HG03521 (cell line): ENCODE measurements around the gene TSPAN5.
"Not testable (repeated sequence)": the region's sequence is repeated elsewhere in the genome, so short reads cannot be mapped to it uniquely, and the experiment has no call there.

Experiments used
- ATAC-seq: cut with Tn5 transposase; IDR thresholded peaks from one replicate; pipeline ENCODE4 v1.9.1; 2021; ENCODE audit warnings: mild to moderate bottlenecking, moderate library complexity; ENCODE audit not compliant: unreplicated experiment

The TSPAN5 gene

DNA sequence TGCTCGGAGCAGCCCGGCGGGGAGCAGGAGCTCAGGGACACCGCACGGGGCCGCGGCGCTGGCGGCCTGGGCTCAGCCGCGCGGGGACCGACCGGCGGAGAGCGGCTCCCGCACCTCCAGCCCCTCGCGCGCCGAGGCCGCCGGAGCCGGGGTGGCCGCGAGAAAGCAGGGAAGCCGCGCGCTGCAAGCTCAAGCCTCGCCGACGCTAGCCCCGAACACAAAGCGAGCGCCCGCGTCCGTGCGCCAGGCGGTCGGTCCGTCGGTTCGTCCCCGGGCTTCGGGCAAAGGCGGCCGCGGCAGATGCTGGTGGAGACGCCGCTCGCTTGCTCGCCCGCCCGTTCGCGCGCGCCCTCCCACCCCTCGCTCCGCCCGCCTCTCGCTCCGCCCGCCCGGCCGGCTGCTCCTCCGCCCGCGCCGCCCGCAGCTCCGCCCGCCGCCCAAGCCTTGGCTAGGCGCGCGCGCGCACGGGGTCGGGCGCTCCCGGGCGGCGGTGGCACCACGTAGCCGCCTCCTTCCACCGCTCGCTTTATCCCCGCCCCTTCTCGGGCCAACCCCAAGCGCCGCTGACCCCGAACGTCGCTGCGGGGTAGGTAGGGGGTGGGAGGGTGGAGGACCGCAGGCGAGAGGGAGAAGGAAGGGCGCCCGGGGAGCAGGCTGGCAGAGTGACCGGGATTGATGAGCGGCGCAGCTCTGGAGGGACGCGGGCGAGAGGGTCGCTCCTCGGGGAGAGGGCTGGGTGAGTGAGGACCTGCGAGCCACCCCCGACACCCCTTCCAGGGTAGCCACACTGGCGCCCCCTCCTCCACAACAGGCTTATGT, at the start of gene TSPAN5:
TSS of gene TSPAN5 (minus strand) at position 325 of the 819 bp plus-strand sequence.
- ATAC-seq, result peak; percentile 68

DNA sequence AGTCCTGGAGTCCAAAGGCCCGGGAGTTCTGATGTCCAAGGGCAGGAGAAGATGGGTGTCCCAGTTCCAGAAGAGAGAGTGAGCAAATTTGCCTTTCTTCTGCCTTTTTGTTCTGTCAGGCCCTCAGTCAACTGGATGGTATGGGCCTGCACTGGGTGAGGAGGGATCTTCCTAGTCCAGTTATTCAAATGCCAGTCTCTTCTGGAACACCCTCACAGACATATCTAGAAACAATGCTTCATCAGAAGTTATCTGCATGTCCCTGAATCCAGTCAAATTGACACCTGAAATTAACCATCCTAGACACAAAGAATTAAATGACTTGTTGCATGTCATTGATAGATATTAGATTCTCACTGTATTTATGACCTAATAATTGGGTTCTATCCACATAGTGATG, 48.5 kb upstream of the TSPAN5 start:
- ATAC-seq, result no peak

DNA sequence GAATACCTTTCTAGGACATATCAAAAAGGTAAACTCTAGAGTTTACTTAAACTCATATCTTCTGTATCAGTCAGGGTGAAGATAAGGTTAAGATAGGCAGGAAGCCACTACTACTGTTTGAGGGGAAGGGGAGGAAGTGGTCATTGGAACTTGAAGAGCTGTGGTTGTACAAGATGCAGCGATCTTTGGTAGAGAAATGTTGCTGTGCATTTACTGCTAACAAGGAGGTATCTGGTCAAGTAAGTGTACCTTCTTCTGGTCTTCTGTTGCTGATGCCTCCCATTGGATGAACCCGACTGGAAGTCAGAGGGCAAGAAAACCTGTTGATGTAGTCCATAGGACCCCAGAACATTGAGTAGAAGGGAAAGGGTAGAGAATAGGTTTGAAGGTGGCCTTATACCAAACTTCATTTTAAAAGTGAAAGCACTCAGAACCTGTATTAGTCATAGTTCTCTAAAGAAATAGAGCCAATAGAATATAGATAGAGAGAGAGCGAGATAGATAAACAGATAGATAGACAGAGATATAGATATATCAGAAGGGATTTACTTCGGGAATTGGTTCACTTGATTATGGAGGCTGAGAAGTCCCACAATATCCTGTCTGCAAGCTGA, 47.9 kb upstream of the TSPAN5 start:
- ATAC-seq, result no peak

DNA sequence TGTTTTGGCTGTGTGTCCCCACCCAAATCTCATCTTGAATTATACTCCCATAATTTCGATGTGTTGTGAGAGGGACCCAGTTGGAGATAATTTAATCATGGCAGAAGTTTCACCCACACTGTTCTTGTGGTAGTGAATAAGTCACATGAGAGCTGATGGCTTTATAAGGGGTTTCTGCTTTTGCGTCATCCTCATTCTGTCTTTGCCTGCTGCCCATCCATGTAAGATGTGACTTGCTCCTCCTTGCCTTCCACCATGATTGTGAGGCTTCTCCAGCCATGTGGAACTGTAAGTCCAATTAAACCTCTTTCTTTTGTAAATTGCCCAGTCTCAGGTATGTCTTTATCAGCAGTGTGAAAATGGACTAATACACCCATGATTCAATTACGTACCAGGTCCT, 47.2 kb upstream of the TSPAN5 start:
- not testable (repeated sequence) for ATAC-seq

DNA sequence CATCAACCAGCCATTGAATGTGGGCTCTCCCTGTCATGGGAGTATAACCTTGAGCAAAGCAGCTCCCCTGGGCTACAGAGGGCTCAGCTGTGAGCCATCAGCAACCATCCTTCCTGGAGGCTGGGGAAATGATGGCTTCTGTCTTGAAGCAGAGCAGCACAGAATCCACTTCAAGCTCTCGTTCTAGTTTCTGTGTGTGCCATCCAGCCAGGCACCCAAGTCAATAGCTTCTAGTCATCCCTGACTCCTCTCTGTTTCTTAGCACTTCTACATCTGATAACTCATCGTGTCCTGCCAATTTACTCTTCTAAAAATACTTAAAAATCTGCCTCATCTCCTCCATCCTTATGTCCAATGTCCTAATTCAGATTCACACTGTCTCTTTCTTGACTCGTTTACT, 42.2 kb upstream of the TSPAN5 start:
- no peak for ATAC-seq

DNA sequence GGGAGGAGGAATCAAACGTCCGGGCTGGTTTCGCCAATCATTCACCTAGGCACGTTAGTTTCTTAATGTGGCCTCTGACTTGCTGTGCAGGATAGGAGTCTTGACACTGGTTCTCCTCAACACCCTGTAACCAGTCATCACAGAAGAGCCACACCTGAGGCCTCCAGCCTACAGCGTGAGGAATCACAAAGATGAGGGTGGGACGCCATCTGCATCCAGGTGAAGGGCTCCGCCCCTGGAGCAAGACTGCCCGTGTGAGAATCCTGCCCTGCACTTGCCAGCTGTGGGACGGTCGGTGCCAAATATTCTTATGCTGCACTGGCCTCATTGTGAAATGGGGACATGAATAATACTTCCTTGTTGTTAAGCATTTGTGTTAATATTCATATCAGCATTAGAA, 35.7 kb upstream of the TSPAN5 start:
- no peak for ATAC-seq

DNA sequence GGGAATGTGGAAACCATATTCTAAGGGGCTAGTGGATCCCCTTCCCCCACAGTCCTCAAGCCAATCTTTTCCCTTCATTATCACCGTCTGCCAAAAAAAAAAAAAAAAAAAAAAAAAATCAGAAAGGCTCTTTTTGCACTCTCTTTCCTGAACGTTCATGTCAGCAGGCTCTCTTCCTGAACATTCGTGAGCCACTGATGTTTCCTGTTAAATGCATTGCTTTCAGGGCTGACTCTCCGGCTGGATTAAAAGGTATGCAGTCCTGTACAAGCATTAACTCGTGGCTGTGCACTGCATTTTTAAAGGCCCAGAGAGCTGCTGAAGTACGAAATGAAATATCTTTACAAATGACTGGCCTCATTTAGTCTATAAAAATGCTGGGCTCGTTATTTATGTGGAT, 34.0 kb upstream of the TSPAN5 start:
- no peak for ATAC-seq

GRCh38 chr4:98691588-98691987, 33.2 kb upstream of the TSPAN5 start:
- no peak for ATAC-seq

DNA sequence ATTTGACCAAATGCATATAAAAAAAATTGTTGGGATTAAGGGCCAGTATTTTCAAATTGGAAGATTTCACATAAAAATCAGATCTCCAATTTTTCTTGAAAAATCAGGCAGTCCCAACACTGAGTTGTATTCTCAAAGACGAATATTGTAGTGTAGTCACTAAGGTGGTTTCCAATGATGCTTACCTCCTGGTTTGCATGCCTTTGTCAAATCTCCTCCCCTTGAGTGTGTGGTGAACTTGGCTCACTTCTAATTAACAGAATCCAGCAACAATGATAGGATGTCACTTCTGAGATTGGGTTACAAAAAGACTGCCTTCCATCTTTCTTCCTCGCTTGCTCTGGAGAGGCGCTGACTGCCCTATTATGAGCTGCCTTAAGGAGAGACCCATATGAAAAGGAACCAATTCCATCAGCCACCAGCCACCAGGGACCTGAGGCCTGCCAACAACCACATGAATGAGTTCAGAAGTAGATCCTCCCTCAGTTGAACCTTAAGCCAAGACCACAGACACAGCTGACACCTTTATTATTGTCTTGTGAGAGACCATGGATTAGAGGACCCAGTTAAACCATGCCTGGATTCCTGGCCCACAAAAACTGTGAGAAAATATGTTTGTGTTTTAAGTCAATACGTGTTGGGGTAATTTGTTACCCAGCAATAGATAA, 31.2 kb upstream of the TSPAN5 start:
- no peak for ATAC-seq

DNA sequence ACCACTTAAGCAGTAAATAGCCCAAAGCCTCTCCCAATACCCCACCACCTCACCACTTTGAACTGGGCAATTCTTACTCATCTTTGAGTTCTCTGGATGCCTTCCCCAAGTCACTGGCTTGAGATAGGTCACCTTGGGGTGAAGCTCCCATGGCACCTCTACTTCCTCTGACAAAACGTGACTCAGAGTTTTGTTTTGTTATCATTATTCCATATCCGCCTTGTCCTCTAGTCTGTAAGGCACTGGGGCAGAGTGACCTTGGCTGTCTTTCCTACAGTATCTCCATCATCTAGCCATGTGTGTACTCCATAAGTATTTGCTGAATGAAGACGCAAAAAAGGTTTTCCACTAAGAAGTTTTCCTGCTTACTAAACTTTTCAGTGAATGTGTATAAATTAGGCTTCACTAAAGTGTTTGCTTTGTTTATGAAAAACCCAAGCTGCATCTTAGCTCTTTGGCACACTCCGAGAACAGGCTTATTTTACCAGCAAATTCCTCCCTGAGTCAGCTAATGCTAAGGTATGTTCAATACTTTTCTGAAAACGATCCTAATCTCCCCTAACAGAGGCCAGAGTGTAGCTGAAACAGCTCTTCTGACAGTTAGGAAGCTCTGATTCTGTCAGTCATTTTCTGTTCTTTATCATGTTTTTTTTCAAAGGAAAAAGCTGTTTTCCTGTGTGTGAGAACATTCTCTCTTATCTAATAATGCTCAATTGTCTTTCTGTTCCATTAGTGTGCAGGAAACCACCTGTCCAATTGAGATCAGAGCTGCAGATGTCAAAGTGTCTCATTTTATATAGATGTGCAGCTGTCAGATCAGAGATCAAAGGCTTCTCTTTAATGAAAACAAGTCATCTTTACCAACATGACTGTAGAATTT, 30.2 kb upstream of the TSPAN5 start:
- ATAC-seq, result no peak

GRCh38 chr4:98687876-98688275, 29.5 kb upstream of the TSPAN5 start:
- ATAC-seq, result no peak

- ATAC-seq, result no peak
These were observed 28.4 kb upstream of the TSPAN5 start for GRCh38 chr4:98686847-98687246.

DNA sequence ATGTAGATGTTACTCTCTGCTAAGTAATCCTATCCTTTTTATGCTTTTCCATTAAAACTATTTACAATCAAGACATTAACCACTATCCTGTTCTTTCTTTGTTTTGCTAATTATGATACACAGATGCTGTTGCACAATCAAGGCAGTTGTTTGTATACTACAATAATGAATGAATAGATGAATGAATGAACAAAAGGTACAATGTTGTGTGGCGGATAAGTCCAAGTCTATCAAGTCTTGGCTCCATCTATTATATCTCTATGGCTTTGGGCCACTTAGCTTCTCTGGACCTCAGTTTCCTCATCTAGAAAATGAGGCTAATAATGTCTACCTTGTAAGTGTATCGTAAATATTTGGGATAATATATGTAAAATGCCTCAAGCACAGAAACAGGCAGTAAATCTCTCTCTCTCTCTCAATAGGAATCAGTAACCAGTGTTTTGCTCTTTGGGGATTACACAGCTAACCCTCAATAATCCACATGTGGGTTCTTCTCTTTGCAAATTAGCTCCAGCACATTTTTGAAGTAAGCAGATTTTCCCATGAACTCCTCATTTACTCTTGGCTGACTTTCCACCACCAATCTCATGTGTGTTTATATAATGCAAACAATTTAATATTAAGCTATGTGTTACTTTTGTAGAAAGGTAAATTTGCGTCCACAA, 27.8 kb upstream of the TSPAN5 start:
- ATAC-seq, result no peak

- no peak for ATAC-seq
These were observed 27.0 kb upstream of the TSPAN5 start for GRCh38 chr4:98685225-98686042.

DNA sequence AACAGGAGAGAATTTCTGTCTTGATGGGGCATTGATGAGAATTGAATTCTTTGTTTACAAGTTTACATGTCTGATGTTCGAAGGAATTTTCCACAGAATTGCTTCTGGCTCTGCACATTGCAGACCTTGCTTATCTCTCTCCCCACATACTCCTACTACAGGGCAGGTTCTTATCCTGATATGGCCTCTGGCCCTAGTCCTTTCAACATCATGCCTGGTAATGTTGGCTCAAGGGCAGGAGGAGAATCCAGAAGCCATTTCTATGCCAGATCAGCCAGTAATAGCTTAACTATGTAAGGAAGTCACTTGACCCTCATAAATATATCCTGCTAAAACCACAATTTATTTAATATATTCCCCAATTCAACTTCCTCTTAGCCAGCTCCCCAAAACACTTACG, 24.3 kb upstream of the TSPAN5 start:
- no peak for ATAC-seq

DNA sequence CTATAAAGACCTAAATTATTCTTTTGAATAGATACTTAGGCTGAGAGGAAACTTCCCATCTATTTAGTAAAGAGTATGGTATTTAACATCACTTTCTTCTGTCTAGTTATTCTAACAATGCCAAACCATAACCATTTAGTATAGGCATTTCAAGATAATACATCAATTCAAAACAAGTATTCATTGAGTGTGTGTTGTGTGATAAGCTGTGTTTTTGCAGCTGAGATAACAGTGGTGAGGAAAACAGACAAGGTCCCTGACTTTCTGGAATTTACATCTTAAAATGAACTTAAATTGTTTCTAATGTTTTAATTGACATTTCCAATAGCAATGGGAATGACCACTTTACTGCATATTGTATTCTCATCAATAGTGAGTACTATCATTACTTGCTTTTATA, 22.4 kb upstream of the TSPAN5 start:
- no peak for ATAC-seq

GRCh38 chr4:98679738-98680137, 21.3 kb upstream of the TSPAN5 start:
- ATAC-seq, result no peak

- ATAC-seq, result no peak
These were observed 19.4 kb upstream of the TSPAN5 start for GRCh38 chr4:98677799-98678198.

DNA sequence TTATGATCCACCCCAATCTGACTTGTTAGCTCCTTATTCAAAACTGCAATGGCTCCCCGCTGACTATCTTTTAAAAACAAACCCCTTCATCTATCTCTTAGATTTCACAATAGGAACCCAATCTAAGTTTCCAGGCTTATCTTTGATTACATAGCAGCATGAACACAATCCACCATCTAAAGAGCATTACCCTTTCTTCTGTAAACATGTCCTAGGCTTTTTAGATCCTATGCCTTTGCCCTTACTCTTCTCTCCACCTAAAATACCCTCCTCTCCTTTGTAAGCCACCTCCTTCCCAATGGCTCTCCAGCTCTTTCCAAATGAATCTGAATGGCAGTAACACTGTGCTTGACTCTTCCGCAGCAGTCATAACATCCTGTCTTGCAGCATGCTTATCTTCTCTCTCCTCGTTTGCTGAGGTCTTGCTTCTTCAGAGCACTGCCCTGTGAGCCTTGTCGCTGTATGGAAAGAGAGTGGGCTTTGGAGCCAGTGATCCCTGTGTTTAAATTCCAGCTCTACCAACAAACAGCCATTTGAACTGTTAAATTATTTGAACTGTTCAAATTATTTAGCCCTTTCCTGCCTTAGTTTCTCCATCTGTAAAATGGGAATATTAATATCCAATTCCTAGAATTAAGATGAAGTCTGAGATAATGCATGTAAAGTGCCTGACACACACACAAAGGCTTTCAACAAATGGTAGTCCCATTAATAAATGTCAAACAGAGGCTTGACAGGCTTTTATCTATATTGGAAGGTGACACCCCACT, 16.2 kb upstream of the TSPAN5 start:
- no peak for ATAC-seq
